Heart right ventricle (tissue), 16 donors: ENCODE measurements around the gene ARHGAP32. TPM values are rescaled to one million over a fixed set of nuclear protein-coding genes. Genes with fewer than 3 reads are reported as not detected.
A peak's percentile ranks its signal among the peaks of the same experiment; 100 is the strongest.

ENCODE experiments used
- ATAC-seq, 8 donors: fragments of 200-7000 bp; cut with Tn5 transposase; one replicate each; pipeline ENCODE4 v1.9.1; 2020; ENCODE audit warnings: mild to moderate bottlenecking in 8 of 8, moderate library complexity in 8 of 8, moderate number of reproducible peaks in 1 of 8
- DNase-seq, 2 donors: peaks; one replicate each; pipeline ENCODE4 v3.0.0-alpha.2; 2020
- H3K27ac ChIP-seq, 10 donors: fragments of 200-600 bp; sonication (generic) in 2 of 10; one replicate each; pipeline versions ENCODE4 v1.5.0 to v1.8.0; 2020 to 2022; ENCODE audit warnings: mild to moderate bottlenecking in 3 of 10
- H3K27me3 ChIP-seq, 7 donors: fragments of 200-600 bp; one replicate each; pipeline ENCODE4 v1.8.0; 2021 to 2022; ENCODE audit warnings: mild to moderate bottlenecking in 2 of 7
- H3K36me3 ChIP-seq, 9 donors: fragments of 200-600 bp; sonication (generic) in 1 of 9; one replicate each; pipeline versions ENCODE4 v1.5.0 to v1.8.0; 2020 to 2022; ENCODE audit warnings: mild to moderate bottlenecking in 2 of 9
- H3K4me1 ChIP-seq, 9 donors: fragments of 200-600 bp; sonication (generic) in 1 of 9; one replicate each; pipeline versions ENCODE4 v1.5.0 to v1.8.0; 2020 to 2022; ENCODE audit warnings: mild to moderate bottlenecking in 4 of 9
- H3K4me3 ChIP-seq, 10 donors: fragments of 200-600 bp; sonication (generic) in 2 of 10; one replicate each; pipeline versions ENCODE4 v1.5.0 to v1.8.0; 2020 to 2022; ENCODE audit warnings: mild to moderate bottlenecking in 7 of 10, moderate library complexity in 2 of 10
- H3K9me3 ChIP-seq, 11 donors: fragments of 200-600 bp in 10 of 11; sonication (generic) in 2 of 11; one replicate each; pipeline versions ENCODE4 v1.5.0 to v1.8.0; 2013 to 2022; ENCODE audit warnings: mild to moderate bottlenecking in 2 of 11, control low read depth in 1 of 11, moderate library complexity in 1 of 11
- CTCF ChIP-seq, 9 donors: fragments of 200-600 bp; sonication (generic) in 2 of 9; IDR thresholded peaks; one replicate each; pipeline versions ENCODE4 v1.5.0 to v1.8.0; 2021 to 2022; ENCODE audit warnings: antibody characterized with exemption in 9 of 9, mild to moderate bottlenecking in 5 of 9, moderate library complexity in 1 of 9
- WGBS, 2 donors: extraction: QIAGEN DNeasy Blood & Tissue Kit; methylation state at CpG; one replicate each; pipeline ENCODE4 v1.1.7; 2013; ENCODE audit warnings: inconsistent platforms in 1 of 2; 5-methylcytosine and 5-hydroxymethylcytosine counted together
- intact Hi-C, 10 donors: fragments of 100-400 bp; cut with DNase I; formaldehyde crosslinking; loops; one replicate each; pipeline versions ENCODE4 v1.11.1 to v1.14.2; 2022
- polyA plus RNA-seq, 2 donors: library from polyadenylated mRNA; stranded (reverse); fragments of 200-250 nt; gene quantifications; one replicate each; pipeline ENCODE4 v1.2.3, GENCODE V29; 2013
- total RNA-seq, 10 donors: library from RNA; stranded (reverse); fragmentation: NEBNext Ultra II Directional in 3 of 10; extraction: Animal tissue kit (Norgen Biotek cat#: 25700) in 3 of 10; gene quantifications; one replicate each; pipeline versions ENCODE4 v1.2.1 to v1.2.4, GENCODE V29; 2021 to 2023
- donor health status: Arrhythmogenic right ventricular cardiomyopathy.
- donor health status: ischemic (EF 13 %, LVEDD 7.1; RV severe dilation, severe dysfunction).
- donor health status: healthy with polysubstance abuse.
- donor health status: DM: no; HTN: yes; CAD: no.
- donor health status: DM: no; HTN: no; CAD: no.
- donor health status: ischemic (EF 25% LVEDD 6.9; RV normal size, moderate dysfunction).
- donor health status: ischemic (EF 25% LVEDD 5.7; RV mildly dilated, moderate dysfunction).
- donor health status: healthy.
- donor health status: DM: yes; HTN: yes; CAD: no.
- donor health status: Ischemic cardiomyopathy.
- donor health status: ischemic (EF 35%, LVEDD 5.7; RV mildly dilated, moderate dysfunction).
- donor health status: nonischemic (EF 11% LVEDD 7.7; RV severe dilation, severe dysfunction).
- donor health status: DM: yes; HTN: yes; CAD: no.
- donor health status: PGD.
- donor health status: ischemic (EF 29% LVEDD 5.4; RV normal size, mild dysfunction).
- donor health status: nonischemic (EF 23%, LVEDD 6.1; RV moderate dilation, normal function).

The ARHGAP32 gene
- total and polyA plus RNA-seq, 12 donors, result 1.0 to 8.7 (median 4.4) TPM

GRCh38 chr11:129236850-129237249, 44.7 kb upstream of the ARHGAP32 start:
- 94 to 100% methylated on average over 1 of the region's 1 CpG for WGBS, 2 donors
- ATAC-seq (no peak), DNase-seq (no peak)
- H3K36me3 ChIP-seq, result no peaks in the 10 kb centered on the region
- H3K9me3 ChIP-seq, result peaks cover 0 to 8% (median 0%) of the 10 kb centered on the region in 11 donors
- H3K27ac ChIP-seq, result no peak overlapping the region
- intact Hi-C loops, result loop anchor here in 1 of 10 donors (10.0 kb wide), 1 partner anchor 98 kb away; no protein-coding TSS in a partner anchor
- H3K27me3 ChIP-seq, result no peaks in the 10 kb centered on the region
- H3K4me3 ChIP-seq, result no peak overlapping the region
- TF ChIP-seq CTCF (IDR thresholded peaks at IDR 0.05), result no peak
- H3K4me1 ChIP-seq, result peaks cover 0 to 4% (median 0%) of the 10 kb centered on the region in 9 donors

GRCh38 chr11:129234978-129235377, 42.9 kb upstream of the ARHGAP32 start:
- no peak overlapping the region for H3K27ac ChIP-seq
- 86 to 95% methylated on average over 5 of the region's 5 CpGs for WGBS, 2 donors
- peaks cover 0 to 8% (median 0%) of the 10 kb centered on the region in 11 donors for H3K9me3 ChIP-seq
- ATAC-seq, result no peak
- H3K4me3 ChIP-seq, result no peak overlapping the region
- no peaks in the 10 kb centered on the region for H3K27me3 ChIP-seq
- TF ChIP-seq CTCF (IDR thresholded peaks at IDR 0.05), result no peak
- H3K4me1 ChIP-seq, result peaks cover 0 to 4% (median 0%) of the 10 kb centered on the region in 9 donors
- intact Hi-C loops, result loop anchor here in 3 of 10 donors (5.0 to 10.0 kb wide), 2 partner anchors 97 to 100 kb away; no protein-coding TSS in a partner anchor
- H3K36me3 ChIP-seq, result no peaks in the 10 kb centered on the region
- DNase-seq, result no peak

- DNase-seq (no peak), ATAC-seq (no peak)
- Histone ChIP-seq H3K9me3 (peaks cover 0 to 36% (median 14%) of the 10 kb centered on the region in 11 donors), H3K36me3 (no peaks in the 10 kb centered on the region), H3K4me3 (no peak overlapping the region), H3K27me3 (no peaks in the 10 kb centered on the region), H3K4me1 (no peaks in the 10 kb centered on the region), H3K27ac (no peak overlapping the region)
- 72 to 76% methylated on average over 6 of the region's 6 CpGs for WGBS, 2 donors
- intact Hi-C loops, result loop anchor here in 5 of 10 donors (2.0 to 10.0 kb wide), 3 partner anchors 101 to 105 kb away; no protein-coding TSS in a partner anchor
- peak in 5 of 9 donors; percentile 11 to 46 (median 33) for TF ChIP-seq CTCF (IDR thresholded peaks at IDR 0.05)
Observed at GRCh38 chr11:129230006-129230405, 37.9 kb upstream of the ARHGAP32 start.

GRCh38 chr11:129226207-129226798, 34.2 kb upstream of the ARHGAP32 start:
- ATAC-seq (no peak), DNase-seq (no peak)
- H3K9me3 ChIP-seq, result peaks cover 0 to 31% (median 14%) of the 10 kb centered on the region in 11 donors
- H3K4me3 ChIP-seq, result no peak overlapping the region
- peaks cover 0 to 5% (median 0%) of the 10 kb centered on the region in 9 donors for H3K4me1 ChIP-seq
- no peaks in the 10 kb centered on the region for H3K27me3 ChIP-seq
- H3K27ac ChIP-seq, result no peak overlapping the region
- intact Hi-C loops, result loop anchor here in 1 of 10 donors (10.0 kb wide), 1 partner anchor 98 kb away; no protein-coding TSS in a partner anchor
- 95 to 100% methylated on average over 2 of the region's 2 CpGs for WGBS, 2 donors
- no peaks in the 10 kb centered on the region for H3K36me3 ChIP-seq
- TF ChIP-seq CTCF (IDR thresholded peaks at IDR 0.05), result no peak
